IMR-90 (cell line): ENCODE results near the gene BCHE. TPM values are rescaled to one million over a fixed set of nuclear protein-coding genes. Genes with fewer than 3 reads are reported as not detected.

Experiments used
- ATAC-seq: fragments of 200-7000 bp; cut with Tn5 transposase; 2 replicates; pipeline ENCODE4 v1.9.1; 2020; ENCODE audit warnings: low read depth, mild to moderate bottlenecking, moderate library complexity
- BruUV-seq: library from RNA; stranded (reverse); fragments of 400-500 nt; replicated peaks from 2 replicates; lab custom pipeline; 2021; lab: Mats Ljungman, UMichigan
- CTCF ChIA-PET: fragments of 300-600 bp; formaldehyde crosslinking; extraction: SDS; loops from one replicate; lab custom pipeline; 2021; ENCODE audit warnings: antibody characterized with exemption; lab: Yijun Ruan, JAX
- POLR2A ChIA-PET: fragments of 300-600 bp; sonication (Branson Sonifier 250); formaldehyde crosslinking; loops from one replicate; lab custom pipeline; 2022; ENCODE audit warnings: antibody characterized with exemption; ENCODE audit not compliant: unreplicated experiment; lab: Charles Lee
- DNase-seq: peaks from one replicate; pipeline ENCODE4 v3.0.0; 2013
- H2AFZ ChIP-seq: replicated peaks from 2 replicates; pipeline ENCODE3; 2013; ENCODE audit warnings: low read length, mild to moderate bottlenecking; ENCODE audit not compliant: poor library complexity
- H2AK5ac ChIP-seq: 2 replicates; pipeline ENCODE4 v1.6.1; 2013; ENCODE audit warnings: low read depth, low read length, inconsistent platforms
- H2AK9ac ChIP-seq: replicated peaks from 2 replicates; pipeline ENCODE3; 2013; ENCODE audit warnings: mild to moderate bottlenecking, low read depth, low read length, moderate library complexity; ENCODE audit not compliant: poor library complexity
- H2BK120ac ChIP-seq: 2 replicates; pipeline ENCODE4 v1.6.1; 2013; ENCODE audit warnings: low read depth, low read length, inconsistent platforms
- H2BK15ac ChIP-seq: 3 replicates; pipeline ENCODE4 v1.6.1; 2013; ENCODE audit warnings: low read depth, low read length, inconsistent platforms
- H2BK20ac ChIP-seq: 2 replicates; pipeline ENCODE4 v1.6.1; 2013; ENCODE audit warnings: low read depth, mild to moderate bottlenecking, inconsistent platforms, low read length, moderate library complexity
- H2BK5ac ChIP-seq: 2 replicates; pipeline ENCODE4 v1.6.1; 2013; ENCODE audit warnings: mild to moderate bottlenecking, low read depth, low read length, inconsistent platforms; ENCODE audit not compliant: poor library complexity, severe bottlenecking
- H3K14ac ChIP-seq: replicated peaks from 2 replicates; pipeline ENCODE4 v1.6.1; 2013; ENCODE audit warnings: low read depth, low read length, inconsistent platforms
- H3K18ac ChIP-seq: 2 replicates; pipeline ENCODE4 v1.6.1; 2013; ENCODE audit warnings: low read depth, low read length, control low read depth
- H3K23ac ChIP-seq: 2 replicates; pipeline ENCODE4 v1.6.1; 2013; ENCODE audit warnings: low read depth, low read length, inconsistent platforms
- H3K27ac ChIP-seq: 2 replicates; pipeline ENCODE4 v1.5.1; 2013; ENCODE audit warnings: mild to moderate bottlenecking, control low read depth, low read length; ENCODE audit not compliant: insufficient read depth
- H3K27me3 ChIP-seq: 2 replicates; pipeline ENCODE4 v1.6.1; 2013; ENCODE audit warnings: low read length; ENCODE audit not compliant: control insufficient read depth, insufficient read depth
- H3K36me3 ChIP-seq: 2 replicates; pipeline ENCODE4 v1.6.1; 2013; ENCODE audit warnings: low read length, mixed read lengths; ENCODE audit not compliant: control insufficient read depth, insufficient read depth
- H3K4ac ChIP-seq: 2 replicates; pipeline ENCODE4 v1.6.1; 2013; ENCODE audit warnings: low read depth, low read length, inconsistent platforms
- H3K4me1 ChIP-seq: 2 replicates; pipeline ENCODE4 v1.6.1; 2013; ENCODE audit warnings: low read length, mixed read lengths; ENCODE audit not compliant: control insufficient read depth, insufficient read depth
- H3K4me2 ChIP-seq: 2 replicates; pipeline ENCODE4 v1.6.1; 2013; ENCODE audit warnings: low read depth, mild to moderate bottlenecking, control low read depth, low read length, moderate library complexity
- H3K4me3 ChIP-seq: 2 replicates; pipeline ENCODE4 v1.5.1; 2013; ENCODE audit warnings: low read depth, mild to moderate bottlenecking, control low read depth, low read length, moderate library complexity; ENCODE audit not compliant: insufficient read depth
- H3K56ac ChIP-seq: 2 replicates; pipeline ENCODE4 v1.6.1; 2013; ENCODE audit warnings: low read length, inconsistent platforms; ENCODE audit not compliant: insufficient read depth; ENCODE audit errors: extremely low read depth
- H3K79me1 ChIP-seq, 2 experiments: 2 replicates each; pipeline ENCODE4 v1.6.1; 2013; ENCODE audit warnings: low read length in 2 of 2, inconsistent platforms in 1 of 2, low read depth in 1 of 2
- H3K9ac ChIP-seq: 2 replicates; pipeline ENCODE4 v1.6.1; 2013; ENCODE audit warnings: low read depth, low read length, control low read depth
- H3K9me1 ChIP-seq: 2 replicates; pipeline ENCODE4 v1.6.1; 2013; ENCODE audit warnings: low read length, inconsistent platforms; ENCODE audit not compliant: insufficient read depth
- H3K9me3 ChIP-seq: 2 replicates; pipeline ENCODE4 v1.6.1; 2013; ENCODE audit warnings: low read length; ENCODE audit not compliant: control insufficient read depth, insufficient read depth
- H4K20me1 ChIP-seq: 2 replicates; pipeline ENCODE4 v1.6.1; 2013; ENCODE audit warnings: low read length, inconsistent platforms; ENCODE audit not compliant: insufficient read depth
- H4K5ac ChIP-seq: 2 replicates; pipeline ENCODE4 v1.6.1; 2013; ENCODE audit warnings: mild to moderate bottlenecking, low read depth, low read length, control low read depth
- H4K8ac ChIP-seq, 2 experiments: 2 replicates each; pipeline ENCODE4 v1.6.1; 2013; ENCODE audit warnings: low read depth in 2 of 2, low read length in 2 of 2, control low read depth in 1 of 2, inconsistent platforms in 1 of 2
- H4K91ac ChIP-seq: 2 replicates; pipeline ENCODE4 v1.6.1; 2013; ENCODE audit warnings: low read depth, low read length, inconsistent platforms; ENCODE audit not compliant: insufficient read depth
- BHLHE40 ChIP-seq: fragments of 150-350 bp; IDR thresholded peaks from 2 replicates; pipeline ENCODE4 v1.6.1; 2016; ENCODE audit warnings: mild to moderate bottlenecking, low read depth, low read length
- CEBPB ChIP-seq: IDR thresholded peaks from 2 replicates; pipeline ENCODE4 v1.6.1; 2012; ENCODE audit warnings: low read depth, low read length, improper control_type of control experiment
- FOS ChIP-seq: fragments of 150-350 bp; IDR thresholded peaks from 2 replicates; pipeline ENCODE4 v1.6.1; 2016; ENCODE audit warnings: low read depth, low read length
- MAZ ChIP-seq: IDR thresholded peaks from 2 replicates; pipeline ENCODE4 v1.6.1; 2012; ENCODE audit warnings: low read depth, mild to moderate bottlenecking, low read length, improper control_type of control experiment, moderate library complexity, borderline replicate concordance
- NFE2L2 ChIP-seq: fragments of 150-350 bp; IDR thresholded peaks from 2 replicates; pipeline ENCODE4 v1.6.1; 2016; ENCODE audit warnings: low read depth, mild to moderate bottlenecking, low read length
- POLR2A ChIP-seq: IDR thresholded peaks from 2 replicates; pipeline ENCODE4 v1.6.1; 2012; ENCODE audit warnings: mild to moderate bottlenecking, low read depth, low read length
- RAD21 ChIP-seq: IDR thresholded peaks from 2 replicates; pipeline ENCODE4 v1.6.1; 2012; ENCODE audit warnings: low read length, improper control_type of control experiment
- RCOR1 ChIP-seq: IDR thresholded peaks from 2 replicates; pipeline ENCODE4 v1.6.1; 2012; ENCODE audit warnings: mild to moderate bottlenecking, low read length, improper control_type of control experiment; ENCODE audit not compliant: insufficient replicate concordance
- RFX5 ChIP-seq: IDR thresholded peaks from 2 replicates; pipeline ENCODE4 v1.8.0; 2012; ENCODE audit warnings: low read depth, mild to moderate bottlenecking, low read length, moderate library complexity
- SMC3 ChIP-seq: fragments of 150-350 bp; IDR thresholded peaks from 2 replicates; pipeline ENCODE4 v1.6.1; 2016; ENCODE audit warnings: low read depth, mild to moderate bottlenecking, antibody characterized with exemption, low read length, moderate library complexity
- WGBS, 2 experiments: methylation state at CpG; one replicate each; pipeline versions ENCODE4 v1.1.5 to v1.1.7; 2013; ENCODE audit warnings: missing lambda C conversion rate in 2 of 2; ENCODE audit not compliant: insufficient read length in 1 of 2; ENCODE audit errors: extremely low coverage in 2 of 2; 5-methylcytosine and 5-hydroxymethylcytosine counted together
- dilution Hi-C: fragments of 300-500 bp; cut with HindIII; formaldehyde crosslinking; loops from one replicate; pipeline ENCODE4 v1.14.3; 2018; ENCODE audit warnings: low sequenced_read_pairs; ENCODE audit not compliant: unreplicated experiment
- in situ Hi-C: fragments of 300-500 bp; cut with MboI; formaldehyde crosslinking; loops from 3 replicates; pipeline ENCODE4 v1.14.3; 2019; ENCODE audit warnings: low sequenced_read_pairs, inconsistent platforms, mixed read lengths
- intact Hi-C: fragments of 100-400 bp; cut with micrococcal nuclease; formaldehyde crosslinking; loops from 2 replicates; pipeline ENCODE4 v1.10.0; 2022
- polyA plus RNA-seq, 3 experiments: library from polyadenylated mRNA; depleted of rRNA; stranded (reverse); fragments of >200 nt; gene quantifications; 2 replicates each; pipeline ENCODE4 v1.2.3, GENCODE V29; 2012; ENCODE audit warnings: low replicate concordance in 1 of 3
- total RNA-seq: library from RNA; depleted of rRNA; stranded (reverse); fragments of >200 nt; gene quantifications from 2 replicates; pipeline ENCODE4 v1.2.3, GENCODE V29; 2012
- TF ChIP-seq, protein P1 (sequence below): fragments of 150-350 bp; IDR thresholded peaks from 2 replicates; pipeline ENCODE4 v1.6.1; 2017; ENCODE audit warnings: mild to moderate bottlenecking, antibody characterized with exemption, low read length, low read depth

BCHE gene
- total and polyA plus RNA-seq, 2 of the 4 experiments (the other 2 are of a cell fraction) = 1.5 to 1.6 TPM

DNA sequence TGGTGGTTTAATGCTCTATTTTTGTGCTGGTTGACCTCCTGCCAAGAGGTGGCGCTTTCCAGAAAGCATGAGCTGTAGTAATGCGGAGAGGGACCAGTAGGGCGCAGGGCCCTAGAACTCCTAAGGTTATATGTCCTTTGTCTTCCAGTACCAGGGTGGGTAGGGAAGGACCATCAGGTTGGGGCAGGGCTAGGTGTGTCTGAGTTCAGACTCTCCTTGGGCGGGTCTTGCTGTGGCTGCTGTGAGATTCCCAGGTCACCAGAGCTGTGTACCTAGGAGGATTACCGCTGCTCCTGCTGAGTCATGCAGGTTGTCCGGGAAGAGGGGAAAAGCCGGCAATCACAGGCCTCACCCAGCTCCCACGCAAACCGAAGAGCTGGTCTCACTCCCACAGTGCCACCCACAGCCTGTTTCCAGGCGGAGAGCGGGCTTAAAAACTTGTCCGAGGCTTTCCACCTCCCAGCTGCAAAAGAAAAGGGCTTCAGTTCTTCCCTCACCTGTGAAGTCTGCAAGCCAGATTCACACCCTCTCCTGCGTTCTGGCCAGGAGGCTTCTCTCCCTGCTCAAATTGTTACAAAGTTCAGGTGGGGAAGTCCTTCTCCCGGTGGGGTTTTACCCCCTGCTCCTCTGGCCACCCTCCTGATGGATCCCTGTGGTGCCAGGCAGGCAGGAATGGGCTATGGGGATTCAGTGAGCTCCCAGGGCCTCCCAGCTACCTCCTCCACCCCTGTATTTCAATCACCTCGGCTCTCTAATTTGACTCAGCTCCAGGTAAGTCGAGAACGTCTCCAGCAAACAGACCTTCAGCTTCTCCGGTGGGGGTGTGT, 37.7 kb upstream of the BCHE start (continued):
- no peak for TF ChIP-seq SMC3

DNA sequence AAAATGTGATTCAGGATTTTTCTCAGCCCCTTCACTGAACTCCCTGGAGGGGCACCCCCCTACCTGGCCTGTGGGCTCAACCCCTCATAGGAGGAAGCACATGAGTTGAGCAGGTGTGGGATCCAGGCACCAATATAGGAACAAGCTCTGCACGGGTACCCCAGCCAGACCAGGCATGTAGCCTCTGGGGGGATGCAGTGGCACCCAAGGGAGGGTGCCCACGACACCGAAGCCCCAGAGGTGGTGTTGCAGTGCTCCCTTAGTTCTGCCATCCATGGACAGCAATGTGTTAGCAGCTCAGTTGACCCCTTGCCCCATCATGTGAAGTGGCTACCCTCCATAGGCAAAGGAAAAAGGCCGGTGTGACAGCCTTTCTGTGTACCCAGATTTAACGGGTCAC, 30.9 kb upstream of the BCHE start:
- Histone ChIP-seq H2BK120ac (no peak overlapping the region), H3K23ac (no peak overlapping the region), H4K20me1 (no peaks in the 10 kb centered on the region), H3K9ac (no peak overlapping the region), H3K4me1 (no peaks in the 10 kb centered on the region), H3K27ac (no peak overlapping the region), H2AK5ac (no peak overlapping the region), H3K56ac (no peak overlapping the region), H2BK20ac (no peak overlapping the region), H4K5ac (no peak overlapping the region), H3K14ac (no peak overlapping the region), H4K8ac (no peak overlapping the region), H3K79me1 (no peaks in the 10 kb centered on the region), H3K4me3 (no peak overlapping the region), H3K4me2 (no peak overlapping the region), H3K9me1 (no peaks in the 10 kb centered on the region), H3K27me3 (no peaks in the 10 kb centered on the region), H4K91ac (no peak overlapping the region), H3K18ac (no peak overlapping the region), H2BK15ac (no peak overlapping the region), H2AFZ (no peak overlapping the region), H3K36me3 (no peaks in the 10 kb centered on the region), H2BK5ac (no peak overlapping the region), H3K9me3 (peaks cover 6% of the 10 kb centered on the region; the same call in 1 of the 2 replicates), H2AK9ac (no peak overlapping the region), H3K4ac (no peak overlapping the region)
- no TSS peak for BruUV-seq
- WGBS, 2 experiments = 29% methylated on average over 1 of the region's 5 CpGs; no CpG with 5 or more reads in 1 of the 2 experiments
- DNase-seq (no peak), ATAC-seq (no peak)
- in situ Hi-C loops = no loop called here
- ChIA-PET POLR2A (no interaction called here), CTCF (no interaction called here)
- TF ChIP-seq MAZ (no peak), RCOR1 (no peak), RAD21 (no peak), FOS (no peak), NFE2L2 (no peak), RFX5 (no peak), POLR2A (no peak), CEBPB (no peak), SMC3 (no peak), BHLHE40 (no peak)
- TF ChIP-seq, protein P1, sequence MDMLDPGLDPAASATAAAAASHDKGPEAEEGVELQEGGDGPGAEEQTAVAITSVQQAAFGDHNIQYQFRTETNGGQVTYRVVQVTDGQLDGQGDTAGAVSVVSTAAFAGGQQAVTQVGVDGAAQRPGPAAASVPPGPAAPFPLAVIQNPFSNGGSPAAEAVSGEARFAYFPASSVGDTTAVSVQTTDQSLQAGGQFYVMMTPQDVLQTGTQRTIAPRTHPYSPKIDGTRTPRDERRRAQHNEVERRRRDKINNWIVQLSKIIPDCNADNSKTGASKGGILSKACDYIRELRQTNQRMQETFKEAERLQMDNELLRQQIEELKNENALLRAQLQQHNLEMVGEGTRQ = no peak
- dilution Hi-C loops = no loop called here
- intact Hi-C loops = no loop called here
